Stimulated activated CD8-positive, alpha-beta memory T cell treated with anti-CD3 and anti-CD28 coated beads, Interleukin-12 subunit alpha, Interleukin-12 subunit beta, amount 100 ng/mL, for 24 hours (primary cell): ENCODE data around the gene C1orf232.

Source experiments
- DNase-seq: peaks from one replicate; pipeline ENCODE4 v3.0.0-alpha.2; 2020; ENCODE audit errors: extremely low read depth

Gene C1orf232

DNA sequence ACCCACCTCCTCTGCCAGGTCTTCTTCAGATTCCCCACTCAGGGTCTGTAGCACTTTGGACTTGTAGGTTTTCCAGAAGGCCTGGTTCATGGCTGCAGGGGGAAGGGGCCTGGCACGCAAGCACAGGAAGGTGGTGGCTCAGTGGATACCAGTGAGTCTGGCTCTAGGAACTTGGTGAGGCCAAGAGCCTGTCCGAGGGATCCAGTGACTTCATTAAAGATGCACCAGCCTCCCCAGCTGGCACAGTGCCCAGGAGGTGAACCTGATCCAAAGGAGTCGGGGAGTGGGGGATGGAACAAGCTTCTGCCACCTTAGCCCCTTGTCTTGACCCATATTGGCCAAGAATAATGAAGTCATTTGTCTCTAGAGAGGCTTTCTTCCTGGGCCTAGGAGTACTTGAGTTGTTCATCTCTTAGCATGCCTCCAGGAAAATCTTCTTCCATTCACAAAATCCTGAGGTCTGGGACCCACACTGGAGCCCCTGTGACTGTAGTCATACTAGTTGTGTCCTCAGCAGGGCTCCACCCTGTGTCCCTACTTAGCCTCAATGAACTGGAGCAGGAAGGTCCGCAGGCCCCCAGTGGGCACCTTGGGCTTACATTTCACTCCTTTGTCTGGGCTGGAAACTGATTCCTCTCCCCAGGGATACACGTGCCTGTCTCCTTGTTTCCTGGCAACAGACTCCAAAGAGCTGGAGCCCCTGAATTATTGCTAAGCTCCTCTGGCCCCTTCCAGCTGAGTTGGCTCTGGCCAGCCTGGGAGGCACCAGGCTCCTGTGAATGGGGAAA, at the start of gene C1orf232:
TSS of gene C1orf232 (minus strand) at position 554 of the 788 bp plus-strand sequence. CDS start at position 90, 464 bp downstream.
- DNase-seq: no peak

GRCh38 chr1:26215246-26215645, 46.5 kb upstream of the C1orf232 start:
- no peak for DNase-seq

DNA sequence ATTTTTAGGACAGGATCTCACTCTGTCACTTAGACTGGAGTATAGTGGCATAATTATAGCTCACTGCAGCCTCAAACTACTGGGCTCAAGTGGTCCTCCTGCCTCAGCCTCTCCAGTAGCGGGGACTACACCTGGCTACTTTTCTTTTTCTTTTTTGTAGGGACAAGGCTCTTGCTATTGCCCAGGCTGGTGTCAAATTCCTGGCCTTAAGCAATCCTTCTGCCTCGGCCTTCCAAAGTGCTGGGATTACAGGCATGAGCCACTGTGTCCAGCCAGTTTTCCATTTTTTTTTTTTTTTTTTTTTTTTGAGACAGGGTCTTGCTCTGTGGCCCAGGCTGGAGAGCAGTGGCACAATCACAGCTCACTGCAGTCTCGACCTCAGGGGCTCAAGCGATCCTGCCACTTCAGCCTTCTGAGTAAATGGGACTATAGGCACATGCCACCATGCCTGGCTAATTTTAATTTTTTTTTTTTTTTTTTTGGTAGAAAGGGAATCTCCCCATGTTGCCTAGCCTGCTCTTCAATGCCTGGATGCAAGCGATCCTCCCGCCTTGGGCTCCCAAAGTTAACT, 44.7 kb upstream of the C1orf232 start:
- no peak for DNase-seq

GRCh38 chr1:26212726-26213125, 44.0 kb upstream of the C1orf232 start:
- DNase-seq: no peak

DNA sequence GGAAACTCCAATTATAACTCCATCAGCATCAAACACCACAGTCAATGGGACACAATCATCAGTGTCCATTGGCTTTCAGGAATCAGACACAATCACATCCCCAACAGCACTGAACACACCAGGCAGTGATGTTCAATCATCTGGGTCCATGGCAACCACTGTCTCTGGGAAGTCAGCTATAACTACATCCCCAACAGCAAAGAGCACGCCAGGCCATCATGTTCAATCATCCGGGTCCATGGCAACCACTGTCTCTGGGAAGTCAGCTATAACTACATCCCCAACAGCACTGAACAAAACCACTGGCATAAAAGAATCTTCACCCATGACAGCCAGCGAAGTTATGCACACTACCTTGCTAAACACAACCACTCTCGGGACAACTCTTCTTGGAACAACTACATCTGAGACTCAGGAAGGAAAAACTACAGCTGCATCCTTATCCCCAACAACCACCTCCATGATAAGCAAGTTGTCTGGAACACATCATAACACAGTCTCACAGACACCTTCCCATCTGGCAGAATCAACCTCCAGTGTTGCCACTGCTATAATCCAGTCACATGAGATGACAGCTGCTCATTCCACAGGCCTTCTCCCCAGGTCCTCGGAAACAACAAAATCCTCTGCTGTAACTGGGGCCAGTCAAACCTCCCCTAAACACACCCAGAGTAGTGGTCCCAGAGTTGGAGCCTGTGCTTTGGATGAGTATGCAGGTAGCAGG, 41.5 kb upstream of the C1orf232 start:
- no peak for DNase-seq

GRCh38 chr1:26203642-26204318, 35.0 kb upstream of the C1orf232 start:
- no peak for DNase-seq

- DNase-seq: no peak
Measured at GRCh38 chr1:26200413-26200812, 31.6 kb upstream of the C1orf232 start.

GRCh38 chr1:26197813-26198212, 29.1 kb upstream of the C1orf232 start:
- no peak for DNase-seq

DNA sequence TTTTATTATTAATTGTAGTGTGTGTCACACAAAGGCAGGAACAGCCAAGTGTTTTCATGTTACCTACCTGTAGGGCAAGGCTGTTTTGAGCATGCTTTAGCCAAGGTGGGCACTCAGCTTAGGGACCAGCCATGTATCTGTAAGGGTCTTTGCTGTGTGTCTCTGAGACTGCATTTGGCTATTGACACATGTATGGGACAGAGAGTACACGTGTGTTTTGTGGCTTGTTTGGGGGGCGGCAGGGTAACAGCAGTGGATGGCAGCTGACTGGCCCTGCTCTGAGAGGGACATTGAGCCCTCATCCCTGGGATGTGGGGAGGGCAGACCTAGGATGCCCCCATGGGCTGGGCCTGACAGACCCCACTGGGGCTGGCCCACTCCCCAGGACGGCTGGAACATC, 28.5 kb upstream of the C1orf232 start:
- DNase-seq: no peak

DNA sequence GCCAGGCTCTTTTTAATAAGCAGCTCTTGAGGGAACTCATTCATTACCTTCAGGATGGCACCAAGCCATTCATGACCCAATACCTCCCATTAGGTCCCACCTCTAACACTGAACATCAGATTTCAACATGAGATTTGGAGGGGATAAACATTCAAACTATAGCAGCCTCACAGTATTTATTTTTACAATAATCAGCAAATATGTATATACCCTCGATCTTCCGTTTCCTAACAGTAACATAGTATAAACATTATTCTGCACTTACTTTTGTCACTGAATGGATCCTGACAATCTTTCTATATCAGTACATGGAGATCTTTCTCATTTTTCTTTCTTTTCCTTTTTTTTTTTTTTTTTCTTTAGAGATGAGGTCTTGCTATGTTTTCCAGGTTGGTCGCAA, 27.0 kb upstream of the C1orf232 start:
- DNase-seq: no peak

DNA sequence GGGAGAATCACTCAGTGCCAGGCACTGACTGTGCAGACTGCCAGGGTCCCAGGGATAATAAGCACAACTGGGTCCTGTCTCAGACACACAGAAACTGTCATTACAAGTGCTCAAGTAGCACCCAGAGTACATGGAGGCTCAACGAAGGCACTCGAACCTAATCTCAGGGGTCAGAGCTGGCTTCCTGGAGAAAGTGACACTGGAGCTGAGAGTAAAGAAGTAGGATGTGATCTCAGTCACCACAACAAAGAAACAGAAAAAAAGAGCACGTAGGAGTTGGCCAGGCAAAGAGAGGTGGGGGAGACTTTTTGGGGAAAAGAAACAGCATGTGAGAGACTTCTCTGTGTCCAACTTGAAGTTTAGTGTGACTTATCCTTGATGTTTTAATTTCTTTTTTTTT, 23.0 kb upstream of the C1orf232 start:
- no peak for DNase-seq

DNA sequence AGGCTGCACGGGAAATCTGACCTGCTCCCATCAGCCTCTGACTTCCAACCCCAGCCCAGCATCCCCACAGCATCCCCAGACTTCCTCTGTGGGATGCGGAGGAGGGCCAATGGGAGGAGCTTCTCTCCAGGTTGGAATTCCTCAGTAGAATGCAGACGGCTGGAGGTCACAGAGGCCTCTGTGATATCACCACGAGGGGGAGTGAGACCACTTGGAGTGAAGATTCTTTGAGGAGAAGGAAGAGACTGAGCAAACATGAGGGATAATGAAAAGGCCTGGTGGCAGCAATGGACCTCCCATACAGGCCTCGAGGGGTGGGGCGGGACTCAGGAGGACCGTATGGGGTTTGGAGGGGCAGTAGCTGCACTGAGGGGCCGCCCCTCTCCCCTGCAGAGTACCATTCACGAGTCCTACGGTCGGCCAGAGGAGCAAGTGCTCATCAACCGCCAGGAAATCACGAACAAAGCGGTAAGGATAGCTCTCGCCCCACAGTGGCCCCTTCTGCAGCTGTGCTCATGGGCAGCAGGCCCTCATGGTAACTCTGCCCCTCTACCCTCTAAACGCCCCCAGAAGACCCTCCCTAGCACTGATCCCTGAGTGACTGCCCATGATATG, 21.7 kb upstream of the C1orf232 start, which contains the start of gene CATSPER4:
TSS of gene CATSPER4 (plus strand) at position 230 of the 615 bp plus-strand sequence. CDS start at position 256, 26 bp downstream.
- no peak for DNase-seq

GRCh38 chr1:26189751-26190275, 21.1 kb upstream of the C1orf232 start:
- DNase-seq: no peak

DNA sequence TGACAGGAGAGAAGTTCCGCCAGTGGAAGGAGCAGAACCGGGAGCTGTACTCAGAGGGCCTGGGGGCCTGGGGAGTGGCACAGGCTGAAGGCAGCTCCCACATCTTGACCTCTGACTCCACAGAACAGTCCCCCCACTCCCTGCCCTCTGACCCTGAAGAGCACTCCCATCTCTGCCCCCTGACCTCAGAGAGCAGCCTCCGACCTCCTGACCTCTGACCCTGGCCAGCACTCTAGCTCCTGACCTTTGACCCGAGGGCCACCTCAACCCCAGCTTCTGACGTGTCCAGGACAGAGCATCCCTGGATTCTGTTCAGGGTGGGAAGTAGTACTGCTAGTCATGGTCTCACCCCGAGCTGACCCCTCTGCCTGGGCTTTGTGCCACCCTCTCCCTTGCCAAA, 20.6 kb upstream of the C1orf232 start:
- no peak for DNase-seq

GRCh38 chr1:26188477-26188876, 19.7 kb upstream of the C1orf232 start:
- no peak for DNase-seq

- DNase-seq: no peak
Measured at GRCh38 chr1:26187882-26188281, 19.1 kb upstream of the C1orf232 start.

DNA sequence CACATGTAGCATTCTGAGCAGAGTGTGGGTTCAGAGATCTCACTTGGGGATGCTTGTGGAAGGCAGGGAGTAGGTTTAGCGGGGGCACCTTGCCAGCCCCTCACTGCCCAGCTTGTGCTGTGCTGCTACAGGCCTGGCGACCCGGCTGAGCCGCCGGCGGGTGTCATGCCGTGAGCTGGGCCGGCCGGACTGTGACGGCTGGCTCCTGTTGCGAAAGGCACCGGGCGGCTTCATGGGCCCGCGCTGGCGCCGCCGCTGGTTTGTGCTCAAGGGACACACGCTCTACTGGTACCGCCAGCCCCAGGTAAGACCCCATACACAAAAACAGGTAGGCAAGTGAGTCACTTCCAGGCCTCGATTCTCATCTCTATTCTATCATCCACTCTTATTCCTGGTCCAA, 16.1 kb upstream of the C1orf232 start:
- no peak for DNase-seq

DNA sequence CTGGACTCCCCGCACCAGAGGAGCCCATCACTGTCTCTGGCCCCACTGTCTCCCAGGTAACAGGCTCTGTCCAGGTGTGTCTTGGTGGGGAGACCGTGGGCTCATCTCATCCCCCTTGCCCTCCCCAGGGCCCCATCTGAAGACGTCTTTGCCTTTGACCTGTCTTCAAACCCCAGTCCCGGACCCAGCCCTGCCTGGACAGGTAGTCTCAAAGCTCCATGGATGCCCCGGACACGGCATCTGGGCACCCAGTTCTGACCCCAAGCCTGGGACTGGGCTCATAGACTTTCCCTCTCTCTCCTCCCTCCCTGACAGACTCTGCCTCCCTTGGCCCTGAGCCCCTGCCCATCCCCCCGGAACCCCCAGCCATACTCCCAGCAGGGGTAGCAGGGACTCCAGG, 15.3 kb upstream of the C1orf232 start:
- DNase-seq: no peak

GRCh38 chr1:26182383-26182696, 13.6 kb upstream of the C1orf232 start:
- DNase-seq: no peak

DNA sequence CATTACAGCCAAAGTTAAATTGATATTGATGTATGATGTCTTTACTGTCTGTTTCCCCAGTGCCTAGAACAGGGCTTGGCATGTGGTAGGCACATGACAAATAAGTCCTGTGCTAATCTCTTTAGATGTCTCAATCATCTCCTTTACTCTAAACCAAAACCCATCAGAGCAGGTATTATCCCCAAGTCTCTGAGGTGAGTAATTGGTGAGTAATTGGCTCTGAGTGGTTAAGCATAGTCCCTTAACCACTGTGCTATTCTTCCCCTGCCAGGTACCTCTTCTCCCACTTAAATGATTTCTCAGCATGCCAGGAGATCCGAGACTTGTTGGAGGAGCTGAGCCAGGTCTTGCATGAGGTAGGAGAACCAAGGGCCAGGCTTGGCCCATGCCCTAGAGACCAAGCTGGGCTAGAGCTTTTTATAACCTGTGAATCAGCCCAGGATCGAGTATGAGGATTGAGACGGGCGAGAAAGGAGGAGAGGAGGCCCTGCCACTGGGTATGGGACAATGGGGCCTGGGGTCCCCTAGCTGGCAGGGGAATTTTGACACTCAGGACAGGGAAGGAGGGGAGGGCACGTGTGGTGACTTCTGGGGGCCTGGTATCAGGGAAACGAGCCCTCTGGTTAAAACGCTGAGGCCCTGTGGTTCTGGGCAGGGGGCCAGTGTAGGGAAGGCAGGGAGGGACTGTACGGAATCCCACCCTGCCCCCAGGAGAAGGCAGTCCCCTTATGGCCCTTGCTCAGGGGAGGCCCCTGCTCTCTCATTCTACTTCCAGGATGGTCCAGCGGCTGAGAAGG, 13.0 kb upstream of the C1orf232 start:
- no peak for DNase-seq

- DNase-seq: no peak
Measured at GRCh38 chr1:26180010-26180506, 11.3 kb upstream of the C1orf232 start.
